Measurements from ENCODE around the gene TSSK3. TPM values are rescaled to one million over a fixed set of nuclear protein-coding genes. Genes with fewer than 3 reads are reported as not detected.

The TSSK3 gene
- 0.41 TPM for total RNA-seq

- no peak for FAIRE-seq
These were observed at the start of gene TSSK3, which contains the start of gene FAM229A for GRCh38 chr1:32362474-32363313. Gene TSSK3, plus strand, starts transcription at chr1:32362539. Its CDS starts 163 bp downstream, at chr1:32362702. Gene FAM229A, minus strand, starts transcription at chr1:32362485. Its CDS starts 394 bp downstream, at chr1:32362091.

GRCh38 chr1:32316903-32317277, 45.4 kb upstream of the TSSK3 start:
- FAIRE-seq = no peak
- no peak for DNase-seq (ENCODE audit: low spot score in 2 of 2)

More at GRCh38 chr1:32362474-32363313, at the start of gene TSSK3, which contains the start of gene FAM229A:
- DNase-seq (ENCODE audit: low spot score in 2 of 2) = no peak

- FAIRE-seq (no peak), DNase-seq (ENCODE audit: low spot score in 2 of 2) (no peak)
These were observed 44.0 kb upstream of the TSSK3 start for GRCh38 chr1:32318127-32318869.

- no peak for FAIRE-seq
These were observed 40.5 kb upstream of the TSSK3 start for GRCh38 chr1:32321712-32322291.

GRCh38 chr1:32327204-32327603, 35.1 kb upstream of the TSSK3 start:
- DNase-seq (ENCODE audit: low spot score in 2 of 2) (no peak), FAIRE-seq (no peak)

More at GRCh38 chr1:32321712-32322291, 40.5 kb upstream of the TSSK3 start:
- no peak for DNase-seq (ENCODE audit: low spot score in 2 of 2)

GRCh38 chr1:32329931-32330466, 32.3 kb upstream of the TSSK3 start:
- FAIRE-seq = no peak

GRCh38 chr1:32330558-32331151, 31.7 kb upstream of the TSSK3 start:
- no peak for DNase-seq (ENCODE audit: low spot score in 2 of 2)
- FAIRE-seq = no peak

More at GRCh38 chr1:32329931-32330466, 32.3 kb upstream of the TSSK3 start:
- DNase-seq (ENCODE audit: low spot score in 2 of 2) = no peak

GRCh38 chr1:32331549-32331948, 30.8 kb upstream of the TSSK3 start:
- no peak for FAIRE-seq
- DNase-seq (ENCODE audit: low spot score in 2 of 2) = no peak

GRCh38 chr1:32332290-32333079, 29.9 kb upstream of the TSSK3 start:
- FAIRE-seq (no peak), DNase-seq (ENCODE audit: low spot score in 2 of 2) (no peak)

- FAIRE-seq = no peak
- DNase-seq (ENCODE audit: low spot score in 2 of 2) = no peak
These were observed 28.9 kb upstream of the TSSK3 start for GRCh38 chr1:32333251-32333963.

GRCh38 chr1:32334274-32334861, 28.0 kb upstream of the TSSK3 start:
- FAIRE-seq (no peak), DNase-seq (ENCODE audit: low spot score in 2 of 2) (no peak)

- FAIRE-seq = no peak
These were observed 27.3 kb upstream of the TSSK3 start for GRCh38 chr1:32334864-32335534.

GRCh38 chr1:32335535-32335789, 26.9 kb upstream of the TSSK3 start:
- FAIRE-seq (no peak), DNase-seq (ENCODE audit: low spot score in 2 of 2) (no peak)

More at GRCh38 chr1:32334864-32335534, 27.3 kb upstream of the TSSK3 start:
- DNase-seq (ENCODE audit: low spot score in 2 of 2) = peak; percentile 66

GRCh38 chr1:32335790-32336590, 26.3 kb upstream of the TSSK3 start, which contains the start of gene MARCKSL1:
Gene MARCKSL1, minus strand, starts transcription at chr1:32336233. Its CDS starts 200 bp downstream, at chr1:32336033.
- no peak for FAIRE-seq
- DNase-seq (ENCODE audit: low spot score in 2 of 2) = peak; percentile 84 to 87

GRCh38 chr1:32336591-32336932, 25.8 kb upstream of the TSSK3 start:
- FAIRE-seq (no peak), DNase-seq (ENCODE audit: low spot score in 2 of 2) (no peak)

GRCh38 chr1:32336963-32337675, 25.2 kb upstream of the TSSK3 start:
- FAIRE-seq (no peak), DNase-seq (ENCODE audit: low spot score in 2 of 2) (no peak)
